Activated T-helper 17 cell treated with anti-CD3 and anti-CD28 coated beads, Interleukin-2, amount 50 U/mL, for 72 hours (primary cell): ENCODE results near the gene PRG2. TPM values are rescaled to one million over a fixed set of nuclear protein-coding genes. Genes with fewer than 3 reads are reported as not detected.
A peak's percentile ranks its signal among the peaks of the same experiment; 100 is the strongest.
"Not testable (repeated sequence)": the region's sequence is repeated elsewhere in the genome, so short reads cannot be mapped to it uniquely, and the experiment has no call there.

Experiments
- ATAC-seq: fragments of 150-1000 bp; cut with Tn5 transposase; replicated peaks from 2 replicates; pipeline ENCODE4 v1.10.0; 2021; ENCODE audit warnings: mild to moderate bottlenecking, moderate library complexity
- H3K27ac Mint-ChIP-seq: one replicate; pipeline ENCODE4 v1.8.0; 2022; ENCODE audit warnings: mixed read lengths
- H3K27me3 Mint-ChIP-seq: one replicate; pipeline ENCODE4 v1.8.0; 2022; ENCODE audit warnings: mixed read lengths
- H3K36me3 Mint-ChIP-seq: one replicate; pipeline ENCODE4 v1.8.0; 2022; ENCODE audit warnings: low read depth, mild to moderate bottlenecking, mixed read lengths
- H3K4me1 Mint-ChIP-seq: one replicate; pipeline ENCODE4 v1.8.0; 2022; ENCODE audit warnings: mixed read lengths
- H3K4me3 Mint-ChIP-seq: one replicate; pipeline ENCODE4 v1.8.0; 2022; ENCODE audit warnings: mild to moderate bottlenecking, mixed read lengths
- H3K9me3 Mint-ChIP-seq: one replicate; pipeline ENCODE4 v1.8.0; 2022; ENCODE audit warnings: mixed read lengths
- total RNA-seq, 2 donors: library from RNA; stranded (reverse); gene quantifications; one replicate each; pipeline ENCODE4 v1.2.3, GENCODE V29; 2022

Gene PRG2
- total RNA-seq, 2 donors from 2014 or later: 2.2 to 6.2 TPM

GRCh38 chr11:57409321-57410100 lies 19.1 kb upstream of the PRG2 start:
- peaks cover 53% of the 10 kb centered on the region for H3K4me1 Mint-ChIP-seq
- H3K4me3 Mint-ChIP-seq: no peak overlapping the region
- ATAC-seq: no peak
- no peaks in the 10 kb centered on the region for H3K9me3 Mint-ChIP-seq
- peaks cover 100% of the 10 kb centered on the region for H3K36me3 Mint-ChIP-seq
- H3K27ac Mint-ChIP-seq: peak overlapping the region; percentile 76
- no peaks in the 10 kb centered on the region for H3K27me3 Mint-ChIP-seq

- no peaks in the 10 kb centered on the region for H3K27me3 Mint-ChIP-seq
- H3K9me3 Mint-ChIP-seq: no peaks in the 10 kb centered on the region
- peak overlapping the region; percentile 76 for H3K27ac Mint-ChIP-seq
- peaks cover 100% of the 10 kb centered on the region for H3K36me3 Mint-ChIP-seq
- peaks cover 52% of the 10 kb centered on the region for H3K4me1 Mint-ChIP-seq
- no peak for ATAC-seq
- no peak overlapping the region for H3K4me3 Mint-ChIP-seq
These were observed 18.3 kb upstream of the PRG2 start for GRCh38 chr11:57408771-57409170.

GRCh38 chr11:57407941-57408475 lies 17.6 kb upstream of the PRG2 start:
- Mint-ChIP-seq H3K27me3 (no peaks in the 10 kb centered on the region), H3K9me3 (no peaks in the 10 kb centered on the region), H3K4me1 (peaks cover 44% of the 10 kb centered on the region), H3K27ac (peak overlapping the region; percentile 95), H3K36me3 (peaks cover 100% of the 10 kb centered on the region), H3K4me3 (peak overlapping the region; percentile 68)
- ATAC-seq: no peak

- Mint-ChIP-seq H3K27ac (peak overlapping the region; percentile 95), H3K27me3 (no peaks in the 10 kb centered on the region), H3K9me3 (no peaks in the 10 kb centered on the region), H3K4me1 (peaks cover 42% of the 10 kb centered on the region), H3K4me3 (peak overlapping the region; percentile 68), H3K36me3 (peaks cover 98% of the 10 kb centered on the region)
- no peak for ATAC-seq
These were observed 16.8 kb upstream of the PRG2 start for GRCh38 chr11:57407010-57407920.

GRCh38 chr11:57406337-57406904 lies 16.0 kb upstream of the PRG2 start:
- Mint-ChIP-seq H3K27ac (peak overlapping the region; percentile 95), H3K27me3 (no peaks in the 10 kb centered on the region), H3K4me1 (peaks cover 42% of the 10 kb centered on the region), H3K36me3 (peaks cover 90% of the 10 kb centered on the region), H3K4me3 (peak overlapping the region; percentile 68), H3K9me3 (no peaks in the 10 kb centered on the region)
- ATAC-seq: peak; percentile 88

- Mint-ChIP-seq H3K27ac (peak overlapping the region; percentile 95), H3K36me3 (peaks cover 79% of the 10 kb centered on the region), H3K4me1 (peaks cover 41% of the 10 kb centered on the region), H3K27me3 (no peaks in the 10 kb centered on the region), H3K4me3 (peak overlapping the region; percentile 68), H3K9me3 (no peaks in the 10 kb centered on the region)
- ATAC-seq: no peak
These were observed 14.9 kb upstream of the PRG2 start for GRCh38 chr11:57405271-57405860.

GRCh38 chr11:57403802-57404147 lies 13.3 kb upstream of the PRG2 start:
- Mint-ChIP-seq H3K9me3 (no peaks in the 10 kb centered on the region), H3K36me3 (peaks cover 63% of the 10 kb centered on the region), H3K27me3 (no peaks in the 10 kb centered on the region), H3K27ac (no peak overlapping the region), H3K4me1 (peaks cover 35% of the 10 kb centered on the region), H3K4me3 (no peak overlapping the region)
- ATAC-seq: no peak

- Mint-ChIP-seq H3K36me3 (peaks cover 58% of the 10 kb centered on the region), H3K27ac (peak overlapping the region; percentile 47), H3K4me1 (peaks cover 35% of the 10 kb centered on the region)
- not testable (repeated sequence) for H3K9me3 Mint-ChIP-seq, H3K27me3 Mint-ChIP-seq, H3K4me3 Mint-ChIP-seq, ATAC-seq
These were observed 12.8 kb upstream of the PRG2 start for GRCh38 chr11:57403003-57403801.

GRCh38 chr11:57402188-57403002 lies 11.9 kb upstream of the PRG2 start:
- no peak for ATAC-seq
- Mint-ChIP-seq H3K4me1 (peaks cover 31% of the 10 kb centered on the region), H3K36me3 (peaks cover 50% of the 10 kb centered on the region), H3K27ac (peak overlapping the region; percentile 47), H3K9me3 (no peaks in the 10 kb centered on the region), H3K27me3 (no peaks in the 10 kb centered on the region), H3K4me3 (no peak overlapping the region)

GRCh38 chr11:57399972-57400578 lies 9.6 kb upstream of the PRG2 start:
- H3K27ac Mint-ChIP-seq: no peak overlapping the region
- peaks cover 26% of the 10 kb centered on the region for H3K36me3 Mint-ChIP-seq
- H3K9me3 Mint-ChIP-seq: no peaks in the 10 kb centered on the region
- peaks cover 8% of the 10 kb centered on the region for H3K4me1 Mint-ChIP-seq
- H3K4me3 Mint-ChIP-seq: no peak overlapping the region
- no peak for ATAC-seq
- no peaks in the 10 kb centered on the region for H3K27me3 Mint-ChIP-seq

- Mint-ChIP-seq H3K4me3 (no peak overlapping the region), H3K9me3 (no peaks in the 10 kb centered on the region), H3K36me3 (peaks cover 18% of the 10 kb centered on the region), H3K4me1 (no peaks in the 10 kb centered on the region), H3K27ac (no peak overlapping the region), H3K27me3 (no peaks in the 10 kb centered on the region)
- ATAC-seq: no peak
These were observed 8.8 kb upstream of the PRG2 start for GRCh38 chr11:57399221-57399620.

- Mint-ChIP-seq H3K4me1 (no peaks in the 10 kb centered on the region), H3K27me3 (no peaks in the 10 kb centered on the region), H3K27ac (no peak overlapping the region), H3K36me3 (peaks cover under 1% of the 10 kb centered on the region), H3K4me3 (no peak overlapping the region), H3K9me3 (no peaks in the 10 kb centered on the region)
- ATAC-seq: no peak
These were observed 7.0 kb upstream of the PRG2 start for GRCh38 chr11:57397394-57397990.
